22Rv1 (cell line): ENCODE results near the gene KAT2A.

Experiments used
- H3K27ac ChIP-seq: fragments of 450-650 bp; 2 replicates; pipeline ENCODE4 v1.5.1; 2017
- ZFX ChIP-seq: fragments of 450-650 bp; IDR thresholded peaks from 2 replicates; pipeline ENCODE4 v1.6.1; 2017; ENCODE audit warnings: antibody characterized with exemption, borderline replicate concordance
- TF ChIP-seq, protein P1 (sequence below): fragments of 450-650 bp; IDR thresholded peaks from 2 replicates; pipeline ENCODE4 v1.5.1; 2017; ENCODE audit warnings: mild to moderate bottlenecking

The KAT2A gene

DNA sequence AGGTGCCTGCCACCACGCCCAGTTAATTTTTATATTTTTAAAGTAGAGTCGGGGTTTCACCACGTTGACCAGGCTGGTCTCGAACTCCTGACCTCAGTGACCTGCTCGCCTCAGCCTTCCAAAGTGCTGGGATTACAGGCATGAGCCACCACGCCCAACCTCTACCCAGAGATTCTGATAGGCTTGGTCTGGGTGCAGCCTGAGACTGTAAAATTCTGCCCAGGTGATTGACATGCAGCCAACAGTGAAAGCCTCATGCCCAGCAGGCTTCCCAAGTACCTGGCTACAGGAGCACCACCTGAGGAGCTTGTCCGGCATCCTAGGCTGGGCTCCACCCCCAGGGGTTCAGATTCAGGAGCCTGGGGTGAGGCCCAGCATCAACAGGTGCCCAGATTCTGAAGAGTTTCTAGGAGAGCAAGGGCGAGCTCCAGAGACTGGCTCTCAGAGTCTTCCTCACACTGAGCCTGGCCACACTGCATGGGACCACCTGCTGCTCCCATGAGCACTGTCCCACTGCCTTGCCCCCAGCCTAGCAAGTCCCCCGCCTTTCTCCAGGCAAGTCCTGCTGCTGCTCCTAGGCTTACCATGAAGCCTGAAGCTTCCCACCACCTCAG is 39.5 kb downstream of the KAT2A start:
- TF ChIP-seq, protein P1, sequence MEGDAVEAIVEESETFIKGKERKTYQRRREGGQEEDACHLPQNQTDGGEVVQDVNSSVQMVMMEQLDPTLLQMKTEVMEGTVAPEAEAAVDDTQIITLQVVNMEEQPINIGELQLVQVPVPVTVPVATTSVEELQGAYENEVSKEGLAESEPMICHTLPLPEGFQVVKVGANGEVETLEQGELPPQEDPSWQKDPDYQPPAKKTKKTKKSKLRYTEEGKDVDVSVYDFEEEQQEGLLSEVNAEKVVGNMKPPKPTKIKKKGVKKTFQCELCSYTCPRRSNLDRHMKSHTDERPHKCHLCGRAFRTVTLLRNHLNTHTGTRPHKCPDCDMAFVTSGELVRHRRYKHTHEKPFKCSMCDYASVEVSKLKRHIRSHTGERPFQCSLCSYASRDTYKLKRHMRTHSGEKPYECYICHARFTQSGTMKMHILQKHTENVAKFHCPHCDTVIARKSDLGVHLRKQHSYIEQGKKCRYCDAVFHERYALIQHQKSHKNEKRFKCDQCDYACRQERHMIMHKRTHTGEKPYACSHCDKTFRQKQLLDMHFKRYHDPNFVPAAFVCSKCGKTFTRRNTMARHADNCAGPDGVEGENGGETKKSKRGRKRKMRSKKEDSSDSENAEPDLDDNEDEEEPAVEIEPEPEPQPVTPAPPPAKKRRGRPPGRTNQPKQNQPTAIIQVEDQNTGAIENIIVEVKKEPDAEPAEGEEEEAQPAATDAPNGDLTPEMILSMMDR: no peak
- no peak for TF ChIP-seq ZFX
- H3K27ac ChIP-seq: no peak overlapping the region

DNA sequence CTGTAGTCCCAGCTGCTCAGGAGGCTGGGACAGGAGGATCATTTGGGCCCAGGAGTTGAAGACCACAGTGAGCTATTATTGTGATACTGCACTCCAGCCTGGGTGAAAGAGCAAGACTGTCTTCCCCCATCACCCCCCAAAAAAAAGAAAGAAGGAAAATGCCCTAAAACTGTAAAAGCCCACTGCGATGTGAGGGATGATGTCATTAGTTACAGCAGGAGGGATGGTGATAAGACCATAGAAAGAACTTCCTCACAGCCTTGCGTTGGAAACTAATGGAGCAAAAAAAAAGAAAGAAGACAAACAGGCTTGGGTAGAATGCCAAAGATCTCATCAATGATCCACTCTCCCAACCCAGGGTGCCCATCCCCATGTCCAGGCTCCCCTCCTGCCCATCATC is 41.6 kb downstream of the KAT2A start:
- H3K27ac ChIP-seq: no peak overlapping the region
- TF ChIP-seq ZFX: no peak
- TF ChIP-seq, protein P1: no peak

DNA sequence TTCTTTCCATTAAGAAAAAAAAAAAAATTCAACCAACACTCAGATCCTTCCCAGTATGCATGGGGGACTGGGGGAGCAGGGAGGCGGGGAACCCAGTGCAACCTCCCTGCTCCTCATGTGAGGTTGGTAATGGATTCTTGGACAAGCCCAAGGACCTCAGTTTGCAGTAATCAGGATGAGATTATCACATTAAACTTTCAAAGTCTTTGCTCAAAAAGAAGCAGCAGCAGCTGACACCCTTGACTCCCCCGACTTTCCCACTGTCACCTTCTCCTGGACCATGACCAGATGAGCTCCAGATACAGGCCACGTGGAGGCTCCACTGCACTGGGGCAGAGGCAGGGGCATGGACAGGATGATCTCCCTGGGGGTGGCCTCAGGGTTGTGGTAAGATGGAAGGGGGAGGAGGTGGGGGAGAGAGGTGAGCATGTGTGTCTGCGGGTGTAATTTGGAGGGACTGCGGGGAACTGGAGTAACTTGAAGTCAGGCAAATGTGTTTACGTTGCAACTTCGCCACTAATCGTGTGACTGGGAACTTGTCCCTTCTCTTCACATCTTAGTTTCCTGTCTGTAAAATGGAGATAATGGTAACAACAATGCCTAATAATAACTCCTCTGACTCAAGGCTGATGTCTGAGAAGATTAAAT is 42.6 kb downstream of the KAT2A start:
- H3K27ac ChIP-seq: no peak overlapping the region

DNA sequence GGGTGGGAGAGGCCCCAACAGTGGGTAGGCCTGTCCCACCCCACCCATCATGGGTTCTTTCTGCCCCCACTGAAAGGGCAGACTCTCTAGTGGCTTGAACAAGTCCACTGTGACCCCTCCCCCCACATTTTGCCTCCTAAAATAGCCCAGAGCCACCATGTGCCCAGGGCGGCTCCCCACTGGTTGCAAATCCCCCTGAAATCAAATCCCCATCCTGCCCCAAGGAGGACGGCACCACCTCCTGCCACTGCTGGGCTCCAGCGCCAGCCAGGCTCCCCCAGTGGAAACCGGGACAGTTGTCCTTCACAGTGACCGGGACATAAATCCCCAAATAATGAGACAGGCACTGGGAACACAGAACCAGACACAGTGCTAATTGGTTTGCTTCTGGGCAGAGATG is 43.4 kb downstream of the KAT2A start:
- no peak overlapping the region for H3K27ac ChIP-seq
- TF ChIP-seq, protein P1: no peak

More for the DNA sequence above, 42.6 kb downstream of the KAT2A start:
- TF ChIP-seq, protein P1: no peak
- TF ChIP-seq ZFX: no peak

DNA sequence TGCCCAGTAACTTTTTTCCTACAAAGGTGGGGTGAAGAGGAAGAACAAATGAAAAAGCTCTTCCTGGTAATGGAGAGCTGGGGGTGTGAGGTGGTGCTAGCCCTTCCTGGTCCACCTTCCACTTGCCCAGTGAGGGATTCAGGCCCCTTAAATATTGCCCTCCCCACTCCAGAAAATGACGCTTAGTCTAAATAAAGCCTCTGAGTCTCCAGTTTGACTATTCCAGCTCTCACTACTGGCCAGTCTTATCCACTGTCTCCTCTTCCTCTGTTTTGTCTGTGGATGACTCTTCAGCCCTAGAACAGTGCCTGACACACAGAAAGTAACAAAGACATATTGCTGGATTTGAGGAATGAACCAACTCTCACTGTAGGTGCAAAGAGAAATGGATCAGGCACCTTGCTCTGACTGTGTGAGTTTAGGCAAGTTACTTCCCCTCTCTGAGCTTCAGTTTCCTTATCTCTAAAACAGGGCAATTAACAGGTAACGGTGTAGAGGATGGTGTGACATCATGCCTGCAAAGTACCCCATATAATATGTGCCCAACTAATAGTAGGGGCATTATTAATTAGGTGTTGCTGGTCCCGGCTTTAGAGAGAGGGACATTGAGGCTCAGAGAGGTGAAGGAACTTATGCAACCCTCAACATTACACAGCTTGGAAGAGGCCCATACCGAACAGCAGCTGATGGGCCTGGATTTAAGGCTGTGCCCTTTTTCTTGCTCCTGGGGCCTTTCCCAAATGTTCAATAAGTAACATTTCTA is 44.2 kb downstream of the KAT2A start:
- TF ChIP-seq, protein P1: no peak
- TF ChIP-seq ZFX: no peak
- H3K27ac ChIP-seq: no peak overlapping the region

DNA sequence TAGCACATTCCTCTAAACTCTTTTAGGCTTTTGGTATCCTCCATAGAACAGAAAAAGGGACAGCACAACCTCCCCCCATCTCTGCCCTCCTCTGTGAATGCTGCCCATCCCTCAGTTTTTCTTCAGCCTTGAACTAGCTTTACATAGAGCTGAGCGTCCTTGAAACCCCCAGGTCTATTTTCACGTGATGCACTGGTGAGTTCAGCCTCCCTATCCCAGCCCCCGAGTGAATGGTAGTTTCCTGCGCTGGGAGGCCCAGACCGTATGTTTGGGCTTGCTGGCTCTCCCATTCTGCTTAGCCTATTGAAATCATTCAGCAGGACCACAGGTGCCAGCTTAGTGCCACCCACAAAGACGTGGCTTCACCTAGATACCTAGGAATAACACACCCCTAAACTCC is 45.4 kb downstream of the KAT2A start:
- no peak overlapping the region for H3K27ac ChIP-seq
- TF ChIP-seq, protein P1: no peak
- no peak for TF ChIP-seq ZFX
